ENCODE results near the gene ZNF227. TPM values are rescaled to one million over a fixed set of nuclear protein-coding genes. Genes with fewer than 3 reads are reported as not detected.
"Not testable (repeated sequence)": the region's sequence is repeated elsewhere in the genome, so short reads cannot be mapped to it uniquely, and the experiment has no call there.

ZNF227 gene
- total RNA-seq, 2 donors from 2014 or later: 4.3 to 8.0 TPM

DNA sequence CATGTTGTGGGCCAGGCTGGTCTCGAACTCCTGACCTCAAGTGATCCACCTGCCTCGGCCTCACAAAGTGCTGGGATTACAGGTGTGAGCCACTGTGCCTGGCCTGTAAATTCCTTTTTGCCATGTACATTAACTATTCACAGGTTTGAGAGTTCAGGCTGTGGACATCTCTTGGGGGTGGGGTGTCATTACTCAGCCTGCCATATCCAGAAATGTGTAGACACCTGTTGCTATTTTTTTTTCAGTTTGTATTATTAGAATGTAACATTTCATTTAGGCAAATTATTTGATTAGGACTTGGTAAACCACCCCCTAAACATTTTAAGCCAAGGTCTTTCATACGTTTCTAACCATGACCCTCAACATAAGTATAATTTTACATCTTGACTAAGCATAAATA lies 20.5 kb downstream of the ZNF227 start:
- intact Hi-C loops (cut with DNase I): no loop called here
- ATAC-seq: no peak
- H3K4me1 ChIP-seq: no peaks in the 10 kb centered on the region
- TF ChIP-seq POLR2A (IDR thresholded peaks at IDR 0.05) (no peak), CTCF (IDR thresholded peaks at IDR 0.05) (no peak)
- WGBS, 2 donors: 100% methylated on average over 3 of the region's 3 CpGs
- H3K4me3 ChIP-seq: no peak overlapping the region
- no peak overlapping the region for H3K27ac ChIP-seq
- DNase-seq: no peak
- peaks cover 0 to 78% (median 0%) of the 10 kb centered on the region in 3 donors for H3K9me3 ChIP-seq
- H3K27me3 ChIP-seq: no peaks in the 10 kb centered on the region
- peaks cover 54 to 60% of the 10 kb centered on the region in 2 donors for H3K36me3 ChIP-seq (replicated peaks in 1 of 2; ENCODE audit: insufficient read depth in 1 of 2, low read depth in 2 of 2)

GRCh38 chr19:44236384-44236783 lies 24.1 kb downstream of the ZNF227 start:
- H3K9me3 ChIP-seq: peaks cover 0 to 69% (median 0%) of the 10 kb centered on the region in 3 donors
- 93 to 98% methylated on average over 8 of the region's 8 CpGs for WGBS, 2 donors
- H3K36me3 ChIP-seq (replicated peaks in 1 of 2; ENCODE audit: insufficient read depth in 1 of 2, low read depth in 2 of 2): peaks cover 35 to 38% of the 10 kb centered on the region in 2 donors
- H3K27ac ChIP-seq: no peak overlapping the region
- DNase-seq: no peak
- H3K27me3 ChIP-seq: no peaks in the 10 kb centered on the region
- TF ChIP-seq POLR2A (IDR thresholded peaks at IDR 0.05) (no peak), CTCF (IDR thresholded peaks at IDR 0.05) (no peak)
- H3K4me3 ChIP-seq: no peak overlapping the region
- no peak for ATAC-seq
- H3K4me1 ChIP-seq: no peaks in the 10 kb centered on the region
- intact Hi-C loops (cut with DNase I): no loop called here

DNA sequence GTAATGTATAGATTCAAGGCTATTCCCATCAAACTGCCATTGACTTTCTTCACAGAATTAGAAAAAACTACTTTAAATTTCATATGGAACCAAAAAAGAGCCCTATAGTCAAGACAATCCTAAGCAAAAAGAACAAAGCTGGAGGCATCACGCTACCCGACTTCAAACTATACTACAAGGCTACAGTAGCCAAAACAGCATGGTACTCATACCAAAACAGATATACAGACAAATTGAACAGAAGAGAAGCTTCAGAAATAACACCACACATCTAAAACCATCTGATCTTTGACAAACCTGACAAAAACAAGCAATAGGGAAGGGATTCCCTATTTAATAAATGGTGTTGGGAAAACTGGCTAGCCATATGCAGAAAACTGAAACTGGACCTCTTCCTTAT lies 40.0 kb downstream of the ZNF227 start:
- DNase-seq; intact Hi-C loops (cut with DNase I): not testable (repeated sequence)
- WGBS, 2 donors: 91 to 98% methylated on average over 2 of the region's 2 CpGs

DNA sequence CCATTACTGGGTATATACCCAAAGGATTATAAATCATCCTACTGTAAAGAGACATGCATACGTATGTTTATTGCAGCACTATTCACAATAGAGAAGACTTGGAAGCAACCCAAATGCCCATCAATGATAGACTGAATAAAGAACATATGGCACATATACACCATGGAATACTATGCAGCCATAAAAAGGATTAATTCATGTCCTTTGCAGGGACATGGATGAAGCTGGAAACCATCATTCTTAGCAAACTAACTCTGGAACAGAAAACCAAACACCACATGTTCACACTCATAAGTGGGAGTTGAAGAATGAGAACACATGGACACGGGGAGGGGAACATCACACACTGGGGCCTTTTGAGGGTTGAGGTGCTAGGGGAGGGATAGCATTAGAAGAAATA lies 41.1 kb downstream of the ZNF227 start:
- H3K36me3 ChIP-seq (replicated peaks in 1 of 2; ENCODE audit: insufficient read depth in 1 of 2, low read depth in 2 of 2); DNase-seq; H3K27me3 ChIP-seq; H3K4me1 ChIP-seq; H3K27ac ChIP-seq; H3K4me3 ChIP-seq; ATAC-seq; intact Hi-C loops (cut with DNase I): not testable (repeated sequence)
- 85 to 91% methylated on average over 2 of the region's 2 CpGs for WGBS, 2 donors
- peaks cover 0 to 69% (median 6%) of the 10 kb centered on the region in 3 donors for H3K9me3 ChIP-seq

More for the DNA sequence above, 40.0 kb downstream of the ZNF227 start:
- not testable (repeated sequence) for H3K36me3 ChIP-seq (replicated peaks in 1 of 2; ENCODE audit: insufficient read depth in 1 of 2, low read depth in 2 of 2); H3K27ac ChIP-seq; H3K4me1 ChIP-seq; ATAC-seq; H3K4me3 ChIP-seq; H3K27me3 ChIP-seq
- peaks cover 0 to 69% (median 6%) of the 10 kb centered on the region in 3 donors for H3K9me3 ChIP-seq

DNA sequence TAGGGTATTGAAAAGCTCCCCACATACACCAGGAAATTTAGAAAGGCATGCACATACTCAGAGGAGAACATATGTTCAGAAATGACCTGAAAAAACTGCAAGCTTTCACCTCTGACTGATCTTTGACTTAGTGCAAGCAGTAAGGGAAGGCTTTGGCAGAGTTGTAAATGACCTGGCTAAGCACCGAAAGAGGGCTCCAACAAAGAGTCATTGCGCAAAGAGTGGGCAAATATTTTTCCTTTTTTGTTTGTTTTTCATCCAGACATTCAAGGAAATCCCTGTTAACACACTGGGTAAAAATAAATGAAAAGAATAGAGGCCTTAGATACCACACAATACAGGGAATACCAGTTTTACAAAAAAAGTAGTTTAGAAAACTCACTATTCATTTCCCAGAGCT lies 42.2 kb downstream of the ZNF227 start:
- H3K4me1 ChIP-seq: no peaks in the 10 kb centered on the region
- peaks cover 0 to 61% (median 3%) of the 10 kb centered on the region in 3 donors for H3K9me3 ChIP-seq
- DNase-seq (no peak), ATAC-seq (no peak)
- no peak overlapping the region for H3K27ac ChIP-seq
- intact Hi-C loops (cut with DNase I): no loop called here
- no peaks in the 10 kb centered on the region for H3K36me3 ChIP-seq (replicated peaks in 1 of 2; ENCODE audit: insufficient read depth in 1 of 2, low read depth in 2 of 2)
- H3K27me3 ChIP-seq: no peaks in the 10 kb centered on the region
- TF ChIP-seq CTCF (IDR thresholded peaks at IDR 0.05): no peak
- TF ChIP-seq POLR2A (IDR thresholded peaks at IDR 0.05): no peak
- no peak overlapping the region for H3K4me3 ChIP-seq
- 93 to 96% methylated on average over 2 of the region's 2 CpGs for WGBS, 2 donors

DNA sequence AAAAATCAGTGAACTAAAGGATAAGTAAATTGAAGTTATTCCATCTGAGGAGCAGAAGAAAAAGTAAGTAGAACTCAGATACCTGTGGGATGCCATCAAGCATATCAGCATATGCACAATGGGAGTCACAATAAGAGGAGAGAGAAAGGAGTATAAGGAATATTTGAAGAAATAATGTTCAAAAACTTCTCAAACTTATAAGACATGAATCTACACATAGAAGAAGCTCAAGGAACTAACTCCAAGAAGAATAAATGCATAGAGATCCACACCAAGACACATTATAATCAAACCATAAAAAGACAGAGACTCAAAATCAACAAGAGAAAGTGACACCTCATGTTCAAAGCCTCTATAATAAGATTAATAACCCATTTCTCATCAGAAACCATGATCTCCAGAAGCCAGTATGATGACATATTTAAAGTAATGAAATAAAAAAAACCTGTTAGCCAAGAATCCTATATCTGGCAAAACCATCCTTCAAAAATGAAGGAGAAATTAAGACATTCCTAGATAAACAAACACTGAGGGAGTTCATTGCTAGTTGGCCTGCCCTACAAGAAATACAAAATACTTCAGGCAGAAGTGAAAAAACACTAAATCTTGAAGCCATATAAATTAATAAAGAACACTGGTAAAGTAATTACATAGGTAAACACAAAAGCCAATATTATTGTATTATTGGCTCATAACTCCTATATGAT lies 43.5 kb downstream of the ZNF227 start:
- H3K9me3 ChIP-seq: peaks cover 0 to 52% (median 0%) of the 10 kb centered on the region in 3 donors
- H3K36me3 ChIP-seq (replicated peaks in 1 of 2; ENCODE audit: insufficient read depth in 1 of 2, low read depth in 2 of 2): no peaks in the 10 kb centered on the region
- no peak for DNase-seq
- intact Hi-C loops (cut with DNase I): no loop called here
- ATAC-seq: no peak
- no peak overlapping the region for H3K4me3 ChIP-seq
- H3K4me1 ChIP-seq: no peaks in the 10 kb centered on the region
- no peak overlapping the region for H3K27ac ChIP-seq
- no peaks in the 10 kb centered on the region for H3K27me3 ChIP-seq
- no peak for TF ChIP-seq POLR2A (IDR thresholded peaks at IDR 0.05)
- TF ChIP-seq CTCF (IDR thresholded peaks at IDR 0.05): no peak
